IPS-NIHi11 (cell line): Measurements from ENCODE around the gene CASK.

Experiments
- DNase-seq: peaks from one replicate; pipeline ENCODE4 v3.0.0; 2012; ENCODE audit warnings: mixed read lengths, low spot score

Gene CASK

GRCh38 chrX:41913476-41913875 is 9.9 kb downstream of the CASK start:
- DNase-seq: no peak

GRCh38 chrX:41912923-41913322 is 10.4 kb downstream of the CASK start:
- no peak for DNase-seq

- DNase-seq: no peak
These were observed 14.3 kb downstream of the CASK start for GRCh38 chrX:41909068-41909467.

GRCh38 chrX:41906515-41907187 is 16.7 kb downstream of the CASK start:
- DNase-seq: no peak

GRCh38 chrX:41903544-41903943 is 19.8 kb downstream of the CASK start:
- DNase-seq: no peak

- no peak for DNase-seq
These were observed 23.0 kb downstream of the CASK start for GRCh38 chrX:41900321-41900720.

- DNase-seq: no peak
These were observed 27.5 kb downstream of the CASK start for GRCh38 chrX:41895826-41896225.

DNA sequence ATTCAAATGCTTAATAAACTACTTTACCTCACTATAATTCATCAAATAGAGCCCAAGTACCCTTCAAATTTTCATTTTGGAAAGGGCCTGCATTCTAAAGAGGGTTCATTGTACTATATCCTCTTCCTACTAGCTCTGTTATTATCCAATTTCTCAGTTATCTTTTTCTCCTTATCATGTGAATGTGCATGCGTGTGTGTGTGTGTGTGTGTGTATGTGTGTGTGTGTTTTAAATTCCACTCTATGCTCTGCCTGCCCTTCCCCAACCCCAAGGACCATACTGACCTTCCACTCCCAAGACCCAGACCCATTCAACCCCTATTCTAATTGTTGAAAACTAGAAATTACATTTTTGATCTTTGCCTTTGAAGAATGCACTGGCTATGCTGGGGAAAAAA is 33.3 kb downstream of the CASK start:
- DNase-seq: no peak

DNA sequence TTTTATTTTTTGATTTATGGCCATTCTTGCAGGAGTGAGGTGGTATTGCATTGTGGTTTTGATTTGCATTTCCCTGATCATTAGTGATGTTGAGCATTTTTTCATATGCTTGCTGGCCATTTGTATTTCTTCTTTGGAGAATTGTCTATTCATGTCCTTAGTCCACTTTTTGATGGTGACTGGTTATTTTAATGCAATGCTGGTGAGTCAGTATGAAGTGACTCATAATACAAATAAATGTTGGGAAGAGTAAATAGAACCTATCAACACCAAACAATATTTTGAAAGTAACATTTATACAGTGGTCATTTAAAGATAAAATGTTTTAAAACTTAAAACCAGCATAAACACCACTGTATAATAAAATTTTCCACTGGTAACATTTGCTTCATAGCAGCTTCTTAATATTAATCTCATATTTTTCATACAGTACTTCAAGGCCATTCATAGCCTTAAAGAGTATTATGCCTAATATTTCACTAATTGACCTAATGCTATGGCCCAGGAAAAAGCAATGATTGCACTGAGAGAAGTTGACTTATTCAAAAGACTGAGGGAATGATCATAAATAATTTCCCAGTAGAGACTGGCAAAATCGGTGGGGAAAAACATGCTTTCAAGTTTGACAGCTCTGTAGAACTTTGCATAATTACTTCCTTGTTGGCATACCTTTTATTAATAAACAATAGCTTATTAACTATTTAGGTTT is 33.9 kb downstream of the CASK start:
- DNase-seq: no peak

DNA sequence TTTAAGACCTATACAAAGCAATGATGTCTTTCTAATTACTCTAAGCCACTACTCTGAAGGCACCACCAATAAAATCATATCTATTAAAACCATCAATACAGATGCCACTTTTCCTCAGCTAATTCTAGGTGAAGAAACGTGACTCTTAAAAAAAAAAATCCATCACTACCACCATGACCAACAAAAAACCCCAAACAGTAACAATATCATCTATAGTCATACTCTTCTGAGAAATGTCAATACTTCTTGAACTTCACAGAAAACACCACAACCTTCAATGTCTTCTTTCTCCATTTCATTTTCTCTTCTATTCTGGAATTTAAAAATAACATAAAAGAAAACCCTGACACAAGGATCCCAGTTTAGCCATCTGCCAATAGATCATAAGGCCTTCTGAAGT is 35.7 kb downstream of the CASK start:
- no peak for DNase-seq

GRCh38 chrX:41885724-41886123 is 37.6 kb downstream of the CASK start:
- no peak for DNase-seq

GRCh38 chrX:41881166-41881565 is 42.2 kb downstream of the CASK start:
- DNase-seq: no peak

DNA sequence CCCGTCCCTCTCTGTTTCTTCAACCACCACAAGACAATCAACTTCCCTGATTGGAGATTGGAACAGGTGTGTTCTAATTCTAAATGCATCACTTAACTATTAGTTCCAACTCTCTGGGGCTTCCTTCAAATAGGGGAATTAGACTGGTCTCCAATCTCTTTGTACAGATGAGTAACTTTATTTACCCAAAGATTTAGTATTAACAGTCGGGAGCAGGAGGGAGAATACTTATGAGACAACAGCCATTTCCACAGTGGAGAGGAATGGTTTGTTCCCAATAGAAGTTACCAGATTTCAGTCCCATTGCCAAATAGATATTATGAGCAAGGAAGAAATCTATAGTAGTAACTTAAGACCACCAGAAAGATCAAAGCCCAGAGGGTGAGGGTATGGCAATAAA is 46.2 kb downstream of the CASK start:
- no peak for DNase-seq

DNA sequence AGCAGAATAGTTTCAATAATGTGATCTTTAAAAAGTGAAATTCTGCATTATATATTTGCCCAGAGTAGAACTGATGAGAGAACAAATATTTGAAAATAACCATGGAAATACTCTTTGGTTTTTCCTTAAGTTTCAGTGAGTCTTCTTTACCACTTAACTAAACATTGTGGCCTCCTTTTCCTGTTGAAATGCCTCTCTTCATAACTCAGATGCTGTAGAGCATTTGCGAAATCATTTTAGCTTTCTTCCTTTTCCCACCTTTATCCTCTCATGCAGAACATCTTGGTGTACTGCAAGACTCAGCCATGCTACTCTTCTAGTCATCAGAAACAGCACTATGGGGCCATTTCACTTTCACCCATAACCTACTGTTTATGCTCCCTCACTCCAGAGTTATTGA is 48.2 kb downstream of the CASK start:
- no peak for DNase-seq

GRCh38 chrX:41870719-41871151 is 52.6 kb downstream of the CASK start:
- DNase-seq: no peak

DNA sequence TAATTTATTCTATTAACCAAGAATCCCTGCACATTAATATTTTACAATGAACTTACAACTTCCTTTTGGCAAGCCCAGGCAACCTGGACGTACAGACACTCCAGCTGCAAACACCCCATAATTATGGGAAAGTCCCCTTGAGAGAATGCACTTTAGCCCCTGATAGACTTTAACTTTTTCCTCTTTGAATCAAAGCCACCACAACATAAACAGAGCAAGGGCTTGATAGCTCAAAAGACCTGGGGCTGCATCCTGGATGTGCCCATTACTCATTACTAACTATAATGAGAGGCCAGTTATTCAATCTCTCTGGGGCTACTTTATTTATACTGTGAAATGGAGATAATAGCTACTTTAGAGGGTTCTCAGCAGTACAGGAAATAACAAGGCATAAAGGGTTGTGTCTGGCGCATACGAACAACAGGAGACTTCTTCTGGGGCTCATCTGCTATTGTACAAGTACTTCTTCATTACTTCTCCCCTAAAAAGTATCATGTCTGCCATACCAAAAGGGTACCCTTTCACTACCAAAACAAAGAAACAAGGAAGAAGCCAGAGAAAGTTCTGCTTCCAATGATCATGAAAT is 54.9 kb downstream of the CASK start:
- DNase-seq: no peak

- no peak for DNase-seq
These were observed 59.8 kb downstream of the CASK start for GRCh38 chrX:41863343-41864203.

- no peak for DNase-seq
These were observed 60.7 kb downstream of the CASK start for GRCh38 chrX:41862562-41863184.

DNA sequence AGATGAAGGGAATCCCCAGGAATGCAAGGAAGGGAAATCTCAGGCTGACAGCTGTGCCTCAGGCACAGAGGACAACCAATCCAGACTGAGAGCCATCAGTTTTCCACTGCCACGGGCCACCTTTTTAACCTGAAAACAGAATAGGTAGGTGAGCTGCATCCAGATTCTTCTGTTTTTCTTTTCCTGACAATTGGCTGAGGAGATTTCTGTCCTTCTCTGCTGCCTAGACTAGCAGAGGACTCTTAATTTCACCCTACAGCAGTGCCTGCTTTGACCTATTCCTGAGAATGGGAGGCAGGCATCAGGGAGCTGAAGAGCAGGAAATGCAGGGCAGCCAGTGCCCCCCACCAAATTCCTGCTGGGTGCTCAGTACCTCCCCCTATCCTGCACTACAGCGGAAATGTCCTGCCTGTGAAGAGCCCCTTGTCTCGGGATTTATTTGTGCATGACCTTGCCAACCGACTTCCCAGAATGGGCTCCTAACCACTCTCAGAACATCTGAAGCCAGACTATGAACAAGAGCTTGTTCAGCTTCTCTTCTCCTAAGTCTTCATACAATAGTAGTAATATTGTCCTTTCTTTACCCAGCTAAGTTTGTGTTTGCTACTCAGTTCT is 65.1 kb downstream of the CASK start:
- peak; percentile 28 for DNase-seq

DNA sequence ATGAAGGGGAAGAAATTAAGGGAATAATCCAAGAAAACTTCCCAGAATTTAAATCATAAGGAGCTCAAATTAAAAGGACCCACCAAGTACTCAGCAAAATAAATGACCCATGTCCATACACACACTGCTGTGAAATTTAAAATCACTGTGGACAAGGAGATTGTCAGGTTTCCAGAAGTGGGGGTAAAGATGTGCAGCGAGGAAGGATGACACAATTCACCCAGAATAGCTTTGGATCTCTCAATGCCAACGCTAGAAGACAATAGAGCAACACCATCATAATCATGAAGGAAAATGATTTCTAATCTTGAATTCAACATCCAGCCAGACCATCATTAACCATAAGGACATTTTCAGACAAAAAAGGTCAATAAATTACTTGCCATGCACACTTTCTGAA is 65.7 kb downstream of the CASK start:
- DNase-seq: no peak

DNA sequence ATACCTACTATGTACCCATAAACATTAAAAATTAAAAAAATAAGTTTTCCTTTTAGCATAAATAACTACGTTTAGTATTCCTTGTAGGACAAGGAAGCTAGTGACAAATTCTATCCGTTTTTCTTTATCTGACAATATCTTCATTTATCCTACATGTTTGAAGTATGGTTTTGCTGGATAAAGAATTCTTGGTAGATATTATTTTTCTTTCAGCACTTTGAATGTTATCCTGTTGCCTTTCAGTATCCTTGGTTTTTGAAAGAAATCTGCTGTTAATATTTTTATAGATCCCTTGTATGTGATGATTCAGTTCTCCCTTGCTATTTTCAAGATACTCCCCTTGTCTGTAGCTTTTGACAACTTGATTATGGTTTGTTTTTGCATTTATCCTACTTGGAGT is 76.6 kb downstream of the CASK start:
- no peak for DNase-seq
